Measurements from ENCODE around the gene ITK.
A peak's percentile ranks its signal among the peaks of the same experiment; 100 is the strongest.

Gene ITK

GRCh38 chr5:157180374-157181264 is at the start of gene ITK:
ITK (plus strand) TSS chr5:157180840; CDS start chr5:157180978, 138 bp downstream.
- DNase-seq: no peak

- DNase-seq: no peak
Observed at GRCh38 chr5:157130925-157131324, 49.7 kb upstream of the ITK start.

- no peak for DNase-seq
Observed at GRCh38 chr5:157132281-157132612, 48.4 kb upstream of the ITK start.

GRCh38 chr5:157137691-157138090 is 42.9 kb upstream of the ITK start:
- DNase-seq: no peak

GRCh38 chr5:157142317-157143126 is 38.1 kb upstream of the ITK start, which contains the start of gene MED7:
MED7 (minus strand) TSS chr5:157142865; CDS start chr5:157139431, 3,434 bp downstream.
- peak; percentile 84 for DNase-seq

GRCh38 chr5:157143127-157143971 is 37.3 kb upstream of the ITK start:
- DNase-seq: no peak

- DNase-seq: no peak
Observed at GRCh38 chr5:157148734-157149615, 31.7 kb upstream of the ITK start.

- no peak for DNase-seq
Observed at GRCh38 chr5:157150995-157151394, 29.6 kb upstream of the ITK start.

GRCh38 chr5:157155297-157155696 is 25.3 kb upstream of the ITK start:
- no peak for DNase-seq

GRCh38 chr5:157157293-157157891 is 23.2 kb upstream of the ITK start:
- DNase-seq: no peak

GRCh38 chr5:157159209-157159751 is 21.4 kb upstream of the ITK start:
- no peak for DNase-seq

- DNase-seq: no peak
Observed at GRCh38 chr5:157160001-157160400, 20.6 kb upstream of the ITK start.

GRCh38 chr5:157161996-157162395 is 18.6 kb upstream of the ITK start:
- DNase-seq: no peak

GRCh38 chr5:157162919-157163510 is 17.6 kb upstream of the ITK start:
- DNase-seq: no peak

- DNase-seq: no peak
Observed at GRCh38 chr5:157164521-157164920, 16.1 kb upstream of the ITK start.

- no peak for DNase-seq
Observed at GRCh38 chr5:157165261-157165660, 15.4 kb upstream of the ITK start.

- no peak for DNase-seq
Observed at GRCh38 chr5:157165668-157166067, 15.0 kb upstream of the ITK start.

GRCh38 chr5:157166214-157167213 is 14.1 kb upstream of the ITK start, which contains the start of gene GARIN3:
GARIN3 (minus strand) TSS chr5:157166264; CDS start chr5:157166168, 96 bp downstream.
- DNase-seq: no peak

- no peak for DNase-seq
Observed at GRCh38 chr5:157167214-157167621, 13.4 kb upstream of the ITK start.
